WTC11 (cell line): Measurements from ENCODE around the gene SPATA3. TPM values are rescaled to one million over a fixed set of nuclear protein-coding genes. Genes with fewer than 3 reads are reported as not detected.
"Not testable (repeated sequence)": the region's sequence is repeated elsewhere in the genome, so short reads cannot be mapped to it uniquely, and the experiment has no call there.

Source experiments
- ATAC-seq: fragments of 200-7000 bp; cut with Tn5 transposase; 2 replicates; pipeline ENCODE4 v1.10.0; 2021; ENCODE audit warnings: mild to moderate bottlenecking, moderate library complexity
- CTCF ChIA-PET: fragments of 300-600 bp; sonication (Branson Sonifier 250); formaldehyde crosslinking; loops from one replicate; lab custom pipeline; 2021; ENCODE audit warnings: antibody characterized with exemption; lab: Charles Lee
- POLR2A ChIA-PET: fragments of 350-600 bp; sonication (Branson Sonifier 250); formaldehyde crosslinking; loops from one replicate; lab custom pipeline; 2021; ENCODE audit warnings: antibody characterized with exemption; lab: Charles Lee
- DNase-seq: peaks from one replicate; pipeline ENCODE4 v3.0.0; 2021; ENCODE audit warnings: low spot score
- H3K27ac Mint-ChIP-seq: 2 replicates; pipeline ENCODE4 v1.8.0; 2021; ENCODE audit warnings: mixed read lengths
- H3K27me3 Mint-ChIP-seq: 2 replicates; pipeline ENCODE4 v1.8.0; 2021; ENCODE audit warnings: low read depth, mild to moderate bottlenecking, moderate library complexity, mixed read lengths
- H3K36me3 Mint-ChIP-seq: 2 replicates; pipeline ENCODE4 v1.8.0; 2021; ENCODE audit warnings: mixed read lengths
- H3K4me1 Mint-ChIP-seq: 2 replicates; pipeline ENCODE4 v1.8.0; 2022; ENCODE audit warnings: mixed read lengths
- H3K4me3 Mint-ChIP-seq: 2 replicates; pipeline ENCODE4 v1.8.0; 2021; ENCODE audit warnings: mild to moderate bottlenecking, moderate library complexity, mixed read lengths
- H3K9me3 Mint-ChIP-seq: 2 replicates; pipeline ENCODE4 v1.8.0; 2021; ENCODE audit warnings: mixed read lengths
- ARID4B ChIP-seq: sonication (generic); formaldehyde crosslinking; IDR thresholded peaks from 2 replicates; pipeline ENCODE4 v1.8.0; 2023; ENCODE audit warnings: missing genetic modification reagents, mild to moderate bottlenecking, borderline replicate concordance
- E2F4 ChIP-seq: sonication (generic); formaldehyde crosslinking; IDR thresholded peaks from 2 replicates; pipeline ENCODE4 v1.8.1; 2022; ENCODE audit warnings: low read depth, mild to moderate bottlenecking, moderate library complexity, missing genetic modification reagents, borderline replicate concordance
- ESRRA ChIP-seq: sonication (generic); formaldehyde crosslinking; IDR thresholded peaks from 2 replicates; pipeline ENCODE4 v1.8.1; 2022; ENCODE audit warnings: mild to moderate bottlenecking, missing genetic modification reagents, borderline replicate concordance
- FOXP1 ChIP-seq: sonication (generic); formaldehyde crosslinking; IDR thresholded peaks from 2 replicates; pipeline ENCODE4 v1.8.0; 2022; ENCODE audit warnings: missing genetic modification reagents, mild to moderate bottlenecking, moderate library complexity, borderline replicate concordance
- HMGXB4 ChIP-seq: sonication (generic); formaldehyde crosslinking; IDR thresholded peaks from 2 replicates; pipeline ENCODE4 v1.8.1; 2023; ENCODE audit warnings: mild to moderate bottlenecking, moderate library complexity, missing genetic modification reagents
- JUN ChIP-seq: sonication (generic); formaldehyde crosslinking; IDR thresholded peaks from 2 replicates; pipeline ENCODE4 v1.8.0; 2023; ENCODE audit warnings: mild to moderate bottlenecking, missing genetic modification reagents
- NFATC4 ChIP-seq: fragments of 250-450 bp; sonication (Bioruptor Pico); IDR thresholded peaks from 2 replicates; pipeline ENCODE4 v1.9.0; 2021; ENCODE audit warnings: mild to moderate bottlenecking
- PRDM15 ChIP-seq: sonication (generic); formaldehyde crosslinking; IDR thresholded peaks from 2 replicates; pipeline ENCODE4 v1.8.0; 2022; ENCODE audit warnings: missing genetic modification reagents
- ZNF138 ChIP-seq: sonication (generic); formaldehyde crosslinking; conservative IDR thresholded peaks from 2 replicates; pipeline ENCODE4 v1.8.1; 2022; ENCODE audit warnings: mild to moderate bottlenecking, moderate library complexity, missing genetic modification reagents
- ZNF232 ChIP-seq: sonication (generic); formaldehyde crosslinking; IDR thresholded peaks from 2 replicates; pipeline ENCODE4 v1.8.0; 2022; ENCODE audit warnings: mild to moderate bottlenecking, missing genetic modification reagents
- ZNF512 ChIP-seq: sonication (generic); formaldehyde crosslinking; IDR thresholded peaks from 2 replicates; pipeline ENCODE4 v1.8.1; 2022; ENCODE audit warnings: missing genetic modification reagents, borderline replicate concordance
- total RNA-seq: library from RNA; stranded (reverse); gene quantifications from 3 replicates; pipeline ENCODE4 v1.2.3, GENCODE V29; 2021

Gene SPATA3
- total RNA-seq, 1 experiment from 2014 or later = not detected

- TF ChIP-seq PRDM15 (CRISPR knock-in tag) = no peak
- TF ChIP-seq ZNF138 = no peak
- no peak for TF ChIP-seq ZNF512 (CRISPR knock-in tag)
- no peak for TF ChIP-seq FOXP1
- no peak for TF ChIP-seq ESRRA
- TF ChIP-seq JUN (CRISPR knock-in tag) = no peak
- TF ChIP-seq HMGXB4 = no peak
- TF ChIP-seq ZNF232 (CRISPR knock-in tag) = no peak
- TF ChIP-seq NFATC4 (CRISPR knock-in tag) = no peak
Observed at GRCh38 chr2:230967113-230967512, 28.8 kb upstream of the SPATA3 start (continued).

GRCh38 chr2:230968314-230968713 is 27.6 kb upstream of the SPATA3 start:
- H3K9me3 Mint-ChIP-seq, H3K4me3 Mint-ChIP-seq, ATAC-seq, POLR2A ChIA-PET, H3K27me3 Mint-ChIP-seq, DNase-seq, H3K27ac Mint-ChIP-seq, H3K36me3 Mint-ChIP-seq, H3K4me1 Mint-ChIP-seq: not testable (repeated sequence)
- CTCF ChIA-PET = interaction anchor here (1.1 kb wide), 1 partner anchor 19 kb away, joined by 3 read pairs; no protein-coding TSS in a partner anchor

- ChIA-PET POLR2A (no interaction called here), CTCF (interaction anchor here (1.1 kb wide), 1 partner anchor 18 kb away, joined by 3 read pairs; no protein-coding TSS in a partner anchor)
- Mint-ChIP-seq H3K27ac (no peak overlapping the region), H3K4me1 (no peaks in the 10 kb centered on the region; the same call in 1 of the 2 replicates), H3K4me3 (no peak overlapping the region), H3K9me3 (no peaks in the 10 kb centered on the region), H3K27me3 (no peaks in the 10 kb centered on the region), H3K36me3 (no peaks in the 10 kb centered on the region)
- no peak for DNase-seq
- no peak for ATAC-seq
- TF ChIP-seq PRDM15 (CRISPR knock-in tag) (no peak), E2F4 (no peak), ARID4B (no peak)
Observed at GRCh38 chr2:230968921-230969658, 26.8 kb upstream of the SPATA3 start.
